HEK293 (cell line): ENCODE data around the gene PAF1.

ENCODE experiments used
- HOXD13 ChIP-seq: sonication (generic); formaldehyde crosslinking; IDR thresholded peaks from 2 replicates; pipeline ENCODE4 v1.8.0; 2022; ENCODE audit warnings: missing genetic modification reagents, borderline replicate concordance
- KLF10 ChIP-seq: fragments of 450-650 bp; IDR thresholded peaks from 2 replicates; pipeline ENCODE4 v1.5.1; 2018; ENCODE audit warnings: missing biosample characterization, mild to moderate bottlenecking, missing genetic modification characterization
- RBAK ChIP-seq: fragments of 450-650 bp; formaldehyde crosslinking; IDR thresholded peaks from 2 replicates; pipeline ENCODE4 v1.5.1; 2016; ENCODE audit warnings: missing biosample characterization, missing genetic modification characterization
- REST ChIP-seq: fragments of 450-650 bp; formaldehyde crosslinking; IDR thresholded peaks from 2 replicates; pipeline ENCODE4 v1.5.1; 2016; ENCODE audit warnings: missing biosample characterization, missing genetic modification characterization
- SCRT2 ChIP-seq: fragments of 450-650 bp; formaldehyde crosslinking; IDR thresholded peaks from 2 replicates; pipeline ENCODE4 v1.5.1; 2016; ENCODE audit warnings: missing biosample characterization, missing genetic modification characterization
- ZBTB6 ChIP-seq: fragments of 450-650 bp; formaldehyde crosslinking; IDR thresholded peaks from 2 replicates; pipeline ENCODE4 v1.5.1; 2017; ENCODE audit warnings: missing biosample characterization, missing genetic modification characterization
- ZFP37 ChIP-seq: fragments of 450-650 bp; formaldehyde crosslinking; IDR thresholded peaks from 2 replicates; pipeline ENCODE4 v1.5.1; 2016; ENCODE audit warnings: missing biosample characterization, missing genetic modification characterization
- ZNF114 ChIP-seq: fragments of 450-650 bp; formaldehyde crosslinking; IDR thresholded peaks from 2 replicates; pipeline ENCODE4 v1.5.0; 2017; ENCODE audit warnings: missing biosample characterization, missing genetic modification characterization
- ZNF121 ChIP-seq: fragments of 450-650 bp; formaldehyde crosslinking; IDR thresholded peaks from 2 replicates; pipeline ENCODE4 v1.5.1; 2016; ENCODE audit warnings: missing biosample characterization, missing genetic modification characterization
- ZNF132 ChIP-seq: fragments of 450-650 bp; formaldehyde crosslinking; IDR thresholded peaks from 2 replicates; pipeline ENCODE4 v1.5.1; 2017; ENCODE audit warnings: missing biosample characterization, missing genetic modification characterization, borderline replicate concordance
- ZNF140 ChIP-seq: fragments of 450-650 bp; formaldehyde crosslinking; IDR thresholded peaks from 2 replicates; pipeline ENCODE4 v1.5.1; 2016; ENCODE audit warnings: missing biosample characterization, missing genetic modification characterization
- ZNF19 ChIP-seq: fragments of 450-650 bp; formaldehyde crosslinking; IDR thresholded peaks from 2 replicates; pipeline ENCODE4; 2016; ENCODE audit warnings: missing biosample characterization, missing genetic modification characterization, low read depth
- ZNF248 ChIP-seq: fragments of 450-650 bp; formaldehyde crosslinking; IDR thresholded peaks from 2 replicates; pipeline ENCODE4 v1.5.1; 2017; ENCODE audit warnings: missing biosample characterization, missing genetic modification characterization
- ZNF280C ChIP-seq: fragments of 450-650 bp; formaldehyde crosslinking; IDR thresholded peaks from 2 replicates; pipeline ENCODE4 v1.5.1; 2016; ENCODE audit warnings: missing biosample characterization, missing genetic modification characterization
- ZNF324 ChIP-seq: fragments of 450-650 bp; formaldehyde crosslinking; IDR thresholded peaks from 2 replicates; pipeline ENCODE4 v1.5.1; 2016; ENCODE audit warnings: missing biosample characterization, missing genetic modification characterization
- ZNF341 ChIP-seq: fragments of 450-650 bp; formaldehyde crosslinking; IDR thresholded peaks from 2 replicates; pipeline ENCODE4; 2016; ENCODE audit warnings: low read depth, missing biosample characterization, missing genetic modification characterization
- ZNF366 ChIP-seq: fragments of 450-650 bp; formaldehyde crosslinking; conservative IDR thresholded peaks from 2 replicates; pipeline ENCODE4 v1.5.1; 2016; ENCODE audit warnings: missing biosample characterization, missing genetic modification characterization
- ZNF488 ChIP-seq: fragments of 450-650 bp; formaldehyde crosslinking; IDR thresholded peaks from 2 replicates; pipeline ENCODE4 v1.5.1; 2016; ENCODE audit warnings: missing biosample characterization, missing genetic modification characterization
- ZNF560 ChIP-seq: fragments of 450-650 bp; formaldehyde crosslinking; IDR thresholded peaks from 2 replicates; pipeline ENCODE4 v1.5.1; 2017; ENCODE audit warnings: missing biosample characterization, missing genetic modification characterization, borderline replicate concordance
- ZNF600 ChIP-seq: fragments of 450-650 bp; formaldehyde crosslinking; IDR thresholded peaks from 2 replicates; pipeline ENCODE4 v1.5.1; 2016; ENCODE audit warnings: missing biosample characterization, missing genetic modification characterization
- ZNF624 ChIP-seq: fragments of 450-650 bp; formaldehyde crosslinking; IDR thresholded peaks from 2 replicates; pipeline ENCODE4 v1.5.1; 2017; ENCODE audit warnings: missing biosample characterization, missing genetic modification characterization
- ZNF660 ChIP-seq: fragments of 450-650 bp; IDR thresholded peaks from 2 replicates; pipeline ENCODE4 v1.5.1; 2018; ENCODE audit warnings: missing biosample characterization, mild to moderate bottlenecking, missing genetic modification characterization
- ZNF768 ChIP-seq: fragments of 450-650 bp; formaldehyde crosslinking; IDR thresholded peaks from 2 replicates; pipeline ENCODE4 v1.5.1; 2018; ENCODE audit warnings: missing biosample characterization, mild to moderate bottlenecking, missing genetic modification characterization
- ZNF776 ChIP-seq: fragments of 450-650 bp; formaldehyde crosslinking; IDR thresholded peaks from 2 replicates; pipeline ENCODE4 v1.5.0; 2017; ENCODE audit warnings: missing biosample characterization, missing genetic modification characterization, borderline replicate concordance
- ZNF777 ChIP-seq: fragments of 450-650 bp; formaldehyde crosslinking; IDR thresholded peaks from 2 replicates; pipeline ENCODE4 v1.5.1; 2017; ENCODE audit warnings: missing biosample characterization, missing genetic modification characterization, borderline replicate concordance
- ZNF792 ChIP-seq: fragments of 450-650 bp; formaldehyde crosslinking; IDR thresholded peaks from 2 replicates; pipeline ENCODE4 v1.5.1; 2016; ENCODE audit warnings: missing biosample characterization, missing genetic modification characterization
- ZSCAN30 ChIP-seq: fragments of 450-650 bp; IDR thresholded peaks from 2 replicates; pipeline ENCODE4 v1.5.1; 2018; ENCODE audit warnings: missing biosample characterization, mild to moderate bottlenecking, missing genetic modification characterization, moderate library complexity
- ZXDB ChIP-seq: fragments of 450-650 bp; formaldehyde crosslinking; IDR thresholded peaks from 2 replicates; pipeline ENCODE4 v1.5.1; 2016; ENCODE audit warnings: missing biosample characterization, missing genetic modification characterization
- TF ChIP-seq, protein P1 (sequence below): fragments of 450-650 bp; formaldehyde crosslinking; IDR thresholded peaks from 2 replicates; pipeline ENCODE4 v1.5.1; 2016; ENCODE audit warnings: missing biosample characterization, missing genetic modification characterization
- TF ChIP-seq, protein P2 (sequence below): fragments of 450-650 bp; formaldehyde crosslinking; IDR thresholded peaks from 2 replicates; pipeline ENCODE4 v1.5.1; 2016; ENCODE audit warnings: missing biosample characterization, missing genetic modification characterization

The PAF1 gene

GRCh38 chr19:39411081-39411831 lies 20.4 kb upstream of the PAF1 start (continued):
- no peak for TF ChIP-seq ZNF280C
- TF ChIP-seq, protein P1, sequence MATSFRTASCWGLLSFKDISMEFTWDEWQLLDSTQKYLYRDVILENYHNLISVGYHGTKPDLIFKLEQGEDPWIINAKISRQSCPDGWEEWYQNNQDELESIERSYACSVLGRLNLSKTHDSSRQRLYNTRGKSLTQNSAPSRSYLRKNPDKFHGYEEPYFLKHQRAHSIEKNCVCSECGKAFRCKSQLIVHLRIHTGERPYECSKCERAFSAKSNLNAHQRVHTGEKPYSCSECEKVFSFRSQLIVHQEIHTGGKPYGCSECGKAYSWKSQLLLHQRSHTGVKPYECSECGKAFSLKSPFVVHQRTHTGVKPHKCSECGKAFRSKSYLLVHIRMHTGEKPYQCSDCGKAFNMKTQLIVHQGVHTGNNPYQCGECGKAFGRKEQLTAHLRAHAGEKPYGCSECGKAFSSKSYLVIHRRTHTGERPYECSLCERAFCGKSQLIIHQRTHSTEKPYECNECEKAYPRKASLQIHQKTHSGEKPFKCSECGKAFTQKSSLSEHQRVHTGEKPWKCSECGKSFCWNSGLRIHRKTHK (tag by site-specific recombination), result no peak
- TF ChIP-seq HOXD13 (CRISPR knock-in tag), result no peak
- TF ChIP-seq ZNF248 (tag by site-specific recombination), result 0 out of 2 replicates have a peak, but pooled peaks have one; percentile 34
- TF ChIP-seq, protein P2, sequence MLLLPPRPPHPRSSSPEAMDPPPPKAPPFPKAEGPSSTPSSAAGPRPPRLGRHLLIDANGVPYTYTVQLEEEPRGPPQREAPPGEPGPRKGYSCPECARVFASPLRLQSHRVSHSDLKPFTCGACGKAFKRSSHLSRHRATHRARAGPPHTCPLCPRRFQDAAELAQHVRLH (tag by site-specific recombination), result no peak
- no peak; the same call in 1 of the 2 replicates for TF ChIP-seq ZNF324 (tag by site-specific recombination)
- no peak for TF ChIP-seq ZNF660 (tag by site-specific recombination)
- no peak for TF ChIP-seq ZNF121
- TF ChIP-seq ZNF366, result no peak
- TF ChIP-seq ZFP37 (tag by site-specific recombination), result no peak
- TF ChIP-seq ZNF560, result no peak
- no peak for TF ChIP-seq ZNF776 (tag by site-specific recombination)
- TF ChIP-seq ZNF19 (tag by site-specific recombination), result no peak
- no peak for TF ChIP-seq ZBTB6
- no peak for TF ChIP-seq ZNF114
- no peak for TF ChIP-seq ZNF768 (tag by site-specific recombination)
- no peak for TF ChIP-seq KLF10
- peak; percentile 98 for TF ChIP-seq ZNF341 (tag by site-specific recombination)
- TF ChIP-seq REST (tag by site-specific recombination), result no peak
- no peak for TF ChIP-seq SCRT2
- 0 out of 2 replicates have a peak, but pooled peaks have one; percentile 7 for TF ChIP-seq RBAK
- no peak for TF ChIP-seq ZXDB (tag by site-specific recombination)
- TF ChIP-seq ZNF488, result no peak; the same call in 1 of the 2 replicates
- no peak for TF ChIP-seq ZNF132 (tag by site-specific recombination)
- peak; percentile 76; the same call in 1 of the 2 replicates for TF ChIP-seq ZNF600 (tag by site-specific recombination)
- 0 out of 2 replicates have a peak, but pooled peaks have one; percentile 0 for TF ChIP-seq ZNF792
- TF ChIP-seq ZNF624 (tag by site-specific recombination), result no peak
- 0 out of 2 replicates have a peak, but pooled peaks have one; percentile 1 for TF ChIP-seq ZNF140
- no peak for TF ChIP-seq ZSCAN30 (tag by site-specific recombination)
- no peak; the same call in 1 of the 2 replicates for TF ChIP-seq ZNF777
